Stimulated activated CD8-positive, alpha-beta memory T cell treated with anti-CD3 and anti-CD28 coated beads, Interleukin-7, amount 100 ng/mL, for 4 hours (primary cell): ENCODE measurements around the gene DDX19B.
A peak's percentile ranks its signal among the peaks of the same experiment; 100 is the strongest.
"Not testable (repeated sequence)": the region's sequence is repeated elsewhere in the genome, so short reads cannot be mapped to it uniquely, and the experiment has no call there.

Experiments used
- DNase-seq, 2 donors: peaks; one replicate each; pipeline ENCODE4 v3.0.0-alpha.2; 2020; ENCODE audit warnings: low read depth in 2 of 2

Gene DDX19B

DNA sequence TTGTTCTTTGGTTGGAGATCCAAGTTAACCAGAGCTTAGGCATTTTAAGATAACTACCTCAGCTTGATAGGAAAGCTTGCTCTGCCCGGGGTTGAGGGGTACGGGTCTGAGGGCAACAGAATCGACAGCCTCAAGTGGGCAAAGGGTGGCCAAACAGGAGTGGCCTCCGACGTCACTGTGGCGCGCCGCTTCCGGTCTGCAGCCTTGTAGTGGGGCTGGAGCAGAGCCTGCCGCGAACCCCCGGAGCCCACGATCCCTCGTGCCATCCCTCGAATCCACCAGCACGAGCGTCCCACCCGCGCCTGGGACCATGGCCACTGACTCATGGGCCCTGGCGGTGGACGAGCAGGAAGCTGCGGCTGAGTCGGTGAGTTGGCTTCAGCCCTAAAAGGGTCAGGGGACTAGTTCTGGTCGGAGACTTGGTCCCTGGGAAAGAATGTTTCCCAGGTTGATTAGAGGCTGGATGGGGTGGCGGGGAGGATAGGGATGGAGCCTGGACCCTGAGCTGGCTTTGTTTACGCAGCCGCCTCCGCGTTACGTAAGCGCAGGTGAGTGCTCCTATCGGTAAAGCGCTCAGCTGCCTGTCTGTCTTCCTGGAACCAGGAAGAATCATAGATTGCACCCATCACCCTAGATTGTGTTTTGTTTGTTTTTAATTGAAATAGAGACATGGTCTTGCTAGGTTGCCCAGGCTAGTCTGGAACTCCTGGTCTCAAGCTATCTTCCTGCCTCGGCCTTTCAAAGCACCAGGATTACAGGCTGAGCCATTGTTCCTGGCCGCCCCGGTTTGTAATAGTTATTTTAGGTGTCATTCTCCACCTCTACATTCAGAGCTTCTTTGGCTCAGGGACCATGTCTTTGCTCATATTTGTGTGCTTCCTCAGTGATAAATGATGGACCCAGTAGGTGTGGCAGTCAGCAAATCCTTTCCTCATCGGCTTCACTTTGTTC is at the start of gene DDX19B:
DDX19B (plus strand) TSS at position 199 of the 951 bp plus-strand sequence; CDS start at position 311, 112 bp downstream.
- peak; percentile 13 to 50 for DNase-seq

GRCh38 chr16:70249697-70250096 is 49.3 kb upstream of the DDX19B start:
- not testable (repeated sequence) for DNase-seq

GRCh38 chr16:70250748-70251628 is 48.0 kb upstream of the DDX19B start:
- DNase-seq, result peak in 1 of 2 donors; percentile 27

- peak; percentile 81 to 88 for DNase-seq
Observed at GRCh38 chr16:70251629-70252354, 47.2 kb upstream of the DDX19B start, which contains the start of gene EXOSC6. EXOSC6 (minus strand) TSS chr16:70251940; CDS start chr16:70251900, 40 bp downstream.

- no peak for DNase-seq
Observed at GRCh38 chr16:70252355-70252988, 46.5 kb upstream of the DDX19B start.

DNA sequence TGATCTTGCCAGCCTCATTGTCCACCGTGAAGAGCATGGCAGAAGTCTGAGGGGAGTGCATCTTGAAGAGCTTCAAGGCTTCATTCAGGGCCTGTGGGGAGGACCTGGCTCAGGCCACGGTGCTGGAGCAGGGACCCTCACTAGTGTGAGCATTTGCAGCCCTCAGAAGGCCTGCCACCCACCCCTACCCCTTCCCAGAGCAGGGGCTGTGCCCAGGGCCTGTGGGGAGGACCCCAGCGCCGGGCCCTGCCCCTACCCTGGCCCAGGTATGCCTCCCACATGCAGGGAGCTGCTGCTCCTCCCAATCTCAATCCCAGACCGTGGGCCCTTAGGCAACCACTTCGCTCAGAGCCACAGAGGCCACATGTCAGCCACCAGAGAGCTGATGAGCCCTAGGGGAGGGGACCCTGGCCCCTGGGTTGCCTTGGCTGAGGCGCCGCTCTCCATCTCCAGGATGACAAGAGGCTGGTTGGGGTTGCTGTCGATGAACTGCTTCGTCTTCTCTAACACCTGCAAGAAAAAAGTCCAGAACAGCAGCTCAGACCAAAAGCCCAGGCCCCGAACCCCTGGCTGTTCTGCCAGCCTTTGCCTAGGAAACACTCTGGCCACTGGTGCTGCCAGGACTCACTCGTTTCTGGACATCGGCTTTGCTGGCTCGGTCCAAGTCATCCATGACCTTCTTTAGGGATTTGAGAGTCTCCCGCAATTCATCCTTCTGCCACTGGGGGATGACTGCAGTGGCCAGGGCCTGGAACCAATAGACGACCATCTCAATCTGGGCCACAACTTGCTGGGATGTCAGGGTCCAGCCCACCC is 45.5 kb upstream of the DDX19B start:
- DNase-seq, result no peak

DNA sequence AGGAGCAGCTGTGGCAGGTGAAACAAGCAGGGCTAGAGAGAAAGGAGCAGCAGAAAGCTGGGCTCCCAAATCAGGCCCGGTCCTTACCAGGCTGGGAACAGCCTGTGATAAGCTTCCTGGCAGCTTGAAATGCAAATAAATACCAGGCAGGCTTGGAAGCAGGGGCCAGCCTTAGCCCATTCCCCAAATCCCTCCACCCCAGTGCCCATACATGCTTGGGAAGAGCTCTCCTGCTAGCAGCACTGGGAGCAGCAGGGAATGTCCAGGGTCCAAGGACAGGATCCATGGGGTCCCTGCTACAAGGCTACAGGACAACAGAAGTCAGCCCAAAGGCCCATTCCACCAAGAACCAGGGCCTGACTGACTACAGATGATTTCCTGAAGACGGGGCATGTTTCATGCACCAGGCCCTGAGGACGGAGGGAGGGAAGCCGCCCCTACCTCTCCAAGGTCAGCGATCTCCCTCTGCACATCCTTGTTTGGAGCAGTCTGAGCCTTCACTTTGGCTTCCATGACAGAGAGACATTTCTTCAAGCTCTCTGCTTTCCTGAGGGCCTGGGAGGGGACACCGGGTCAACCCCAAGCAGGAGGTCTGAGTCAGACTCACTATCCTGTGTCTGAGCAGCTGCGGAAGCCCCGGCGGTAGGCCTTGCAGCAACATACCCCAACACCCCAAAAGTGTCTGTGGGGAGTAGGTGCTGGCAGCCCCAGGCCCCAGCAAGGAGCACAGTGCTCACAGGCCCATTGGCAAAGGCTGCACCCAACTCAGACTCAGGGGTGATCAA is 44.6 kb upstream of the DDX19B start:
- DNase-seq, result no peak

DNA sequence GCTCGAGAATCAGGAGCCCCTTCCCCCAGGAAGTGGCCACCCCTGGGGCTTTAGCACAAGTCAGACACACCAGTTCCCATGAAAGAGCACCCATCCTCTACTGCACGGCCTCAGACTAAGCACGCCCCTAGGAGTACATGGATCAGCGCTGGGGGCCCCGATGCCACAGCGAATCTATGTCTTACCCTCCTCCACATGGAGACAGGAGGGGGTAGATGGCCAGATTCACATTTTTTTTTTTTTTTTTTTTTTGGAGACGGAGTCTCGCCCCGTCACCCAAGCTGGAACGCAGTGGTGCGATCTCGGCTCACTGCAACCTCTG is 44.1 kb upstream of the DDX19B start:
- no peak for DNase-seq

DNA sequence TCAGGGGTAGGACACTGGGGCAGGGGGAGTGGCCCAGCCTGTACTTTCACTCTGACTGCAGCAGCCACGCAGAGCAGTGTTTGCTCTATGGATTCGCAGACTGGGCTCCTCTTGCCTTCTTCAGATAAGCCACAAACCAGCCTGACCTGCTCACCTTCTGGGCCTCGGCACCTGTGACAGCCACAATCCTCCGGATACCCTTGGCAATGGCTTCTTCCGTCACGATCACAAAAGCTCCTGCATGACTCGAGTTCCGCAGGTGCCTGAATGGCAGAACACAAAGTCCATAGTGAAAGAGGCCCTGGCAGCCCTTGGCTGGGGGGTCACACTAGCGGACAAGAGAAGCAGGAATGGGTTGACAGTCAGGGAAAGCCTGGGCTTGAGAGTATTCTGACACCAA is 43.4 kb upstream of the DDX19B start:
- DNase-seq, result no peak

- no peak for DNase-seq
Observed at GRCh38 chr16:70257391-70257790, 41.6 kb upstream of the DDX19B start.

DNA sequence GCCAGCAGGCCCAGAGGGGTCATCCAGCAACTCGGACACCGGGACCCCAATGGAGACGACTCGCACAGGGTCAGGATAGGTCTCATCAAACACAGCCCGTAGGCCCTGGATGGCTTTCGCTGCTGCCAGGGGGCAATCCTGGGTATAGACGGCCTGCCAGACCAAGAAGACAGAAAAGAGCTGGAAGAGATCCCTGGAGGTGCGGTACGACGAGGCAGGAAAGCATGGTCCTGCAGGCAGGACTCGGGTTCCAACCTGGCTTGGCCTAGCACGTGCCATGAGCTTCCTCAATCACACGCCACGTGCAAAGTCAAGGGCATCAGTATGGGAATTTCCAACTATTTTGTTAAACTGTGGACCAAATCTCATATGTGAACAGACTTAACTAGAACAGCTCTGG is 40.9 kb upstream of the DDX19B start:
- no peak for DNase-seq

DNA sequence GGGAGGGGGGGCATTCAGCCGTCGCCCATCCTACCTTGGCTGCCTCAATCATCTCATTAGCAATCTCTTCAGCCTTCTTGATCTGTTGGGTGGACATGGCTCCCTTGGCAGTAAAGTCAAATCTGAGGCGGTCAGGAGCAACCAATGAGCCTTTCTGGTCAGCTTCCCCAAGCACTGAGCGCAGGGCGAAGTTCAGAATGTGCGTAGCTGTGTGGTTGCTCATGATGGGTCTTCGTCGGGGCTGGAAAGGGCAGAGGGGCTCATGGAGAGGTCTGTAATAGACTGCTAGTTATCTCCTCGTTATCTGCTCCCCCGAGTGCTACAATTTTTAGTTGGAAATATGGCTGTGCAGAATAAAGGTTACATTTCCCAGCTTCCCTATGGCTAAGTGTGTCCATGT is 40.0 kb upstream of the DDX19B start:
- DNase-seq, result no peak

GRCh38 chr16:70259903-70260302 is 39.1 kb upstream of the DDX19B start:
- DNase-seq, result not testable (repeated sequence)

- DNase-seq, result no peak
Observed at GRCh38 chr16:70267516-70267915, 31.5 kb upstream of the DDX19B start.

GRCh38 chr16:70267922-70268321 is 31.1 kb upstream of the DDX19B start:
- DNase-seq, result not testable (repeated sequence)

GRCh38 chr16:70269471-70269870 is 29.5 kb upstream of the DDX19B start:
- DNase-seq, result no peak

- DNase-seq, result no peak
Observed at GRCh38 chr16:70270176-70270575, 28.8 kb upstream of the DDX19B start.

GRCh38 chr16:70271696-70272095 is 27.3 kb upstream of the DDX19B start:
- no peak for DNase-seq

- DNase-seq, result no peak
Observed at GRCh38 chr16:70276392-70276791, 22.6 kb upstream of the DDX19B start.
